ENCODE data around the gene CELF4.

The CELF4 gene

GRCh38 chr18:37577051-37577611 lies 11.5 kb upstream of the CELF4 start:
- Histone ChIP-seq H3K9me3 (replicated peaks in 1 of 11) (no peaks in the 10 kb centered on the region), H3K27ac (no peak overlapping the region), H4K20me1 (no peaks in the 10 kb centered on the region), H3K4me2 (peak overlapping the region in 1 of 11 experiments; percentile 9; a peak in 1 of 22 replicates), H3K27me3 (no peaks in the 10 kb centered on the region), H3K4me3 (no peak overlapping the region), H3K36me3 (no peaks in the 10 kb centered on the region), H3K9ac (no peak overlapping the region), H3K4me1 (peaks cover 0 to 13% (median 8%) of the 10 kb centered on the region in 10 experiments; a peak in 17 of 20 replicates)
- no peak for TF ChIP-seq Cebpa-rat (IDR thresholded peaks at IDR 0.05)

GRCh38 chr18:37575646-37576045 lies 10.0 kb upstream of the CELF4 start:
- Histone ChIP-seq H3K4me3 (no peak overlapping the region), H3K4me2 (no peak overlapping the region), H3K9me3 (replicated peaks in 1 of 11) (no peaks in the 10 kb centered on the region), H3K36me3 (no peaks in the 10 kb centered on the region), H3K27me3 (no peaks in the 10 kb centered on the region), H3K27ac (no peak overlapping the region), H3K4me1 (peaks cover 0 to 13% (median 8%) of the 10 kb centered on the region in 10 experiments; a peak in 17 of 20 replicates), H3K9ac (no peak overlapping the region), H4K20me1 (no peaks in the 10 kb centered on the region)
- TF ChIP-seq Cebpa-rat (IDR thresholded peaks at IDR 0.05): no peak

GRCh38 chr18:37574113-37574512 lies 8.5 kb upstream of the CELF4 start:
- no peak overlapping the region for H3K4me2 ChIP-seq
- no peaks in the 10 kb centered on the region for H3K27me3 ChIP-seq
- no peak overlapping the region for H3K4me3 ChIP-seq
- no peaks in the 10 kb centered on the region for H3K36me3 ChIP-seq
- H4K20me1 ChIP-seq: no peaks in the 10 kb centered on the region
- TF ChIP-seq Cebpa-rat (IDR thresholded peaks at IDR 0.05): no peak
- H3K27ac ChIP-seq: no peak overlapping the region
- H3K9ac ChIP-seq: no peak overlapping the region
- H3K9me3 ChIP-seq (replicated peaks in 1 of 11): no peaks in the 10 kb centered on the region
- H3K4me1 ChIP-seq: peaks cover 0 to 6% (median under 1%) of the 10 kb centered on the region in 10 experiments; a peak in 13 of 20 replicates

GRCh38 chr18:37572736-37573135 lies 7.1 kb upstream of the CELF4 start:
- Histone ChIP-seq H3K4me3 (no peak overlapping the region), H3K4me2 (no peak overlapping the region), H3K27ac (no peak overlapping the region), H3K27me3 (no peaks in the 10 kb centered on the region), H3K9ac (no peak overlapping the region), H4K20me1 (no peaks in the 10 kb centered on the region), H3K36me3 (no peaks in the 10 kb centered on the region), H3K4me1 (0 out of 20 replicates have a peak, but pooled peaks cover 0 to 5% (median 0%) of the 10 kb centered on the region in 10 experiments), H3K9me3 (replicated peaks in 1 of 11) (peaks cover 0 to 4% (median under 1%) of the 10 kb centered on the region in 11 experiments; a peak in 10 of 22 replicates)
- TF ChIP-seq Cebpa-rat (IDR thresholded peaks at IDR 0.05): no peak

GRCh38 chr18:37571266-37571665 lies 5.7 kb upstream of the CELF4 start:
- Histone ChIP-seq H3K27me3 (no peaks in the 10 kb centered on the region), H3K9ac (no peak overlapping the region), H4K20me1 (no peaks in the 10 kb centered on the region), H3K4me2 (no peak overlapping the region), H3K4me1 (no peaks in the 10 kb centered on the region), H3K4me3 (no peak overlapping the region), H3K36me3 (no peaks in the 10 kb centered on the region), H3K9me3 (replicated peaks in 1 of 11) (peaks cover 11 to 19% (median 16%) of the 10 kb centered on the region in 11 experiments), H3K27ac (no peak overlapping the region)
- TF ChIP-seq Cebpa-rat (IDR thresholded peaks at IDR 0.05): no peak

- Histone ChIP-seq H3K4me3 (no peak overlapping the region), H3K4me2 (no peak overlapping the region), H3K9me3 (replicated peaks in 1 of 11) (peaks cover 12 to 23% (median 18%) of the 10 kb centered on the region in 11 experiments), H4K20me1 (no peaks in the 10 kb centered on the region), H3K9ac (no peak overlapping the region), H3K4me1 (no peaks in the 10 kb centered on the region), H3K27ac (no peak overlapping the region), H3K27me3 (no peaks in the 10 kb centered on the region), H3K36me3 (no peaks in the 10 kb centered on the region)
- no peak for TF ChIP-seq Cebpa-rat (IDR thresholded peaks at IDR 0.05)
Observed at GRCh38 chr18:37570336-37570930, 4.8 kb upstream of the CELF4 start.

- Histone ChIP-seq H3K36me3 (no peaks in the 10 kb centered on the region), H3K27me3 (no peaks in the 10 kb centered on the region), H4K20me1 (no peaks in the 10 kb centered on the region), H3K4me3 (no peak overlapping the region), H3K9ac (no peak overlapping the region), H3K9me3 (replicated peaks in 1 of 11) (peaks cover 16 to 30% (median 23%) of the 10 kb centered on the region in 11 experiments), H3K4me1 (no peaks in the 10 kb centered on the region), H3K4me2 (no peak overlapping the region), H3K27ac (no peak overlapping the region)
- no peak for TF ChIP-seq Cebpa-rat (IDR thresholded peaks at IDR 0.05)
Observed at GRCh38 chr18:37568671-37569070, 3.1 kb upstream of the CELF4 start.

- H3K27me3 ChIP-seq: no peaks in the 10 kb centered on the region
- H4K20me1 ChIP-seq: no peaks in the 10 kb centered on the region
- no peak overlapping the region for H3K4me2 ChIP-seq
- no peak overlapping the region for H3K4me3 ChIP-seq
- no peaks in the 10 kb centered on the region for H3K4me1 ChIP-seq
- no peak overlapping the region for H3K9ac ChIP-seq
- peaks cover 16 to 30% (median 23%) of the 10 kb centered on the region in 11 experiments for H3K9me3 ChIP-seq (replicated peaks in 1 of 11)
- no peak overlapping the region for H3K27ac ChIP-seq
- no peaks in the 10 kb centered on the region for H3K36me3 ChIP-seq
- TF ChIP-seq Cebpa-rat (IDR thresholded peaks at IDR 0.05): no peak
Observed at GRCh38 chr18:37567994-37568359, 2.4 kb upstream of the CELF4 start.

GRCh38 chr18:37567061-37567993 lies 1.7 kb upstream of the CELF4 start:
- H3K9ac ChIP-seq: no peak overlapping the region
- no peak overlapping the region for H3K4me2 ChIP-seq
- H4K20me1 ChIP-seq: no peaks in the 10 kb centered on the region
- H3K4me1 ChIP-seq: no peaks in the 10 kb centered on the region
- peaks cover 16 to 30% (median 23%) of the 10 kb centered on the region in 11 experiments for H3K9me3 ChIP-seq (replicated peaks in 1 of 11)
- no peak for TF ChIP-seq Cebpa-rat (IDR thresholded peaks at IDR 0.05)
- H3K27me3 ChIP-seq: no peaks in the 10 kb centered on the region
- no peak overlapping the region for H3K4me3 ChIP-seq
- H3K36me3 ChIP-seq: no peaks in the 10 kb centered on the region
- no peak overlapping the region for H3K27ac ChIP-seq

Measured in BLaER1 treated with 17β-estradiol and CSF1 and Interleukin-3, amounts not matched to agents 10 nM and 100 nM (cell line).